DOHH2 (cell line): ENCODE measurements around the gene IGF1R.

Experiments used
- CTCF ChIP-seq: fragments of 200-600 bp; sonication (generic); IDR thresholded peaks from one replicate; pipeline ENCODE4 v1.5.1; 2014; ENCODE audit warnings: antibody characterized with exemption, mild to moderate bottlenecking, low read depth, low read length; ENCODE audit not compliant: poor library complexity, severe bottlenecking
- EZH2phosphoT487 ChIP-seq: fragments of 200-600 bp; sonication (generic); IDR thresholded peaks from 2 replicates; pipeline ENCODE4 v1.6.1; 2017; ENCODE audit warnings: borderline replicate concordance, mild to moderate bottlenecking, antibody characterized with exemption, low read length, moderate library complexity, mixed read lengths

DNA sequence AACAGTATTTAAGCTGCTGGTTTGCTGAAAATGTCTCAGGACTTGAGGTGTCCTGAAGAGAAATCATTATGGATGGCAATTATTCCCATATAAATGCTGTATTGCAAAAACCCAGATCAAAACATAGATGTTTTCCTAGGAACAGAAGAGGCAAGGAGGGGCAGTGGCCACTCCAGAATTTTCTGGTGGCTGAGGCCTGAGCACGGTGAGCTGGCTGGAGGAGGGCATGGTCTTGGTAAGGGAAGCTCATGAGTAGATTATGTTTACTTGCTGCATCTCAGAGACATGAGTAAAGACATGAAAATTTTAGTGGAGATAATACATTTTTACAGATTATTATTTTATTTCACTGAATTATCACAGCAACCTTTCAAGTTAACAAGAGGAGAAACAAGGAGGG, 328.2 kb downstream of the IGF1R start:
- TF ChIP-seq CTCF: no peak
- no peak for TF ChIP-seq EZH2phosphoT487
